Fibroblast of lung (primary cell): ENCODE results near the gene PCDH9. TPM values are rescaled to one million over a fixed set of nuclear protein-coding genes. Genes with fewer than 3 reads are reported as not detected.

Experiments used
- DNase-seq, 2 donors: peaks; one replicate each; pipeline versions ENCODE4 v3.0.0 to v3.0.0-alpha.2; 2010; ENCODE audit warnings: low read depth in 2 of 2
- H2AFZ ChIP-seq: 2 replicates; pipeline ENCODE4 v1.5.1; 2012; ENCODE audit warnings: low read length, control low read depth, inconsistent platforms
- H3K27ac ChIP-seq: 2 replicates; pipeline ENCODE4 v1.5.1; 2011; ENCODE audit warnings: low read length, control low read depth; ENCODE audit not compliant: insufficient read depth
- H3K27me3 ChIP-seq: 2 replicates; pipeline ENCODE4 v1.5.1; 2011; ENCODE audit warnings: mild to moderate bottlenecking, low read length; ENCODE audit not compliant: control insufficient read depth, insufficient read depth
- H3K36me3 ChIP-seq: 2 replicates; pipeline ENCODE4 v1.5.1; 2011; ENCODE audit warnings: low read length; ENCODE audit not compliant: control insufficient read depth, insufficient read depth
- H3K4me1 ChIP-seq: 2 replicates; pipeline ENCODE4 v1.5.1; 2011; ENCODE audit warnings: low read length; ENCODE audit not compliant: control insufficient read depth, insufficient read depth; ENCODE audit errors: extremely low read depth
- H3K4me2 ChIP-seq: 2 replicates; pipeline ENCODE4 v1.5.1; 2011; ENCODE audit warnings: low read length, control low read depth; ENCODE audit not compliant: insufficient read depth; ENCODE audit errors: extremely low read depth
- H3K4me3 ChIP-seq, 4 experiments: fragments of 200-600 bp in 1 of 4; sonication (generic) in 1 of 4; replicated peaks in 1 of 4; 2 replicates each; pipeline ENCODE4 v1.5.1; 2011 to 2016; ENCODE audit warnings: low read length in 4 of 4, low read depth in 3 of 4, mild to moderate bottlenecking in 3 of 4, control low read depth in 2 of 4, inconsistent platforms in 1 of 4, mixed read lengths in 1 of 4; ENCODE audit not compliant: insufficient read depth in 1 of 4; ENCODE audit errors: control extremely low read depth in 1 of 4
- H3K79me2 ChIP-seq: 2 replicates; pipeline ENCODE4 v1.5.1; 2012; ENCODE audit warnings: mild to moderate bottlenecking, low read length, inconsistent platforms; ENCODE audit not compliant: control insufficient read depth, insufficient read depth
- H3K9ac ChIP-seq: 2 replicates; pipeline ENCODE4 v1.5.1; 2011; ENCODE audit warnings: mild to moderate bottlenecking, low read length, control low read depth; ENCODE audit not compliant: insufficient read depth
- H3K9me3 ChIP-seq: 2 replicates; pipeline ENCODE4 v1.5.1; 2012; ENCODE audit warnings: low read depth, low read length; ENCODE audit not compliant: control insufficient read depth, insufficient read depth
- H4K20me1 ChIP-seq: 2 replicates; pipeline ENCODE4 v1.5.1; 2011; ENCODE audit warnings: low read length; ENCODE audit not compliant: control insufficient read depth, insufficient read depth; ENCODE audit errors: extremely low read depth
- CTCF ChIP-seq, 2 donors: IDR thresholded peaks in 1 of 2; conservative IDR thresholded peaks in 1 of 2; 1 replicate in 1 of 2; 2 replicates in 1 of 2; pipeline ENCODE4 v1.5.1; 2011 to 2012; ENCODE audit warnings: low read length in 2 of 2, control low read depth in 1 of 2, inconsistent platforms in 1 of 2, low read depth in 1 of 2, mild to moderate bottlenecking in 1 of 2
- EZH2 ChIP-seq: IDR thresholded peaks from 2 replicates; pipeline ENCODE4 v1.5.1; 2012; ENCODE audit warnings: low read length, control low read depth, mild to moderate bottlenecking; ENCODE audit errors: missing control alignments
- polyA plus RNA-seq, 2 donors: library from polyadenylated mRNA; depleted of rRNA in 1 of 2; stranded (reverse) in 1 of 2; unstranded in 1 of 2; fragments of >200 nt; gene quantifications; 2 replicates each; pipeline ENCODE4 v1.2.1, GENCODE V29; 2011 to 2012; ENCODE audit warnings: missing spikeins in 1 of 2
- total RNA-seq: library from RNA; depleted of rRNA; stranded (reverse); fragments of >200 nt; gene quantifications from 2 replicates; pipeline ENCODE4 v1.2.1, GENCODE V29; 2014

The PCDH9 gene
- total and polyA plus RNA-seq, 2 donors (not counting 1 experiment from before 2014, with no cell fraction given) = 0.50 to 0.67 TPM

GRCh38 chr13:67015976-67016600 is 214.0 kb downstream of the PCDH9 start:
- H3K27ac ChIP-seq = no peak overlapping the region
- TF ChIP-seq CTCF (conservative IDR thresholded peaks at IDR 0.05 in 1 of 2, IDR thresholded peaks at IDR 0.05 in 1 of 2; ENCODE audit: low read depth in 1 of 2, low read length in 2 of 2) (no peak), EZH2 (no peak)
- no peaks in the 10 kb centered on the region for H4K20me1 ChIP-seq
- no peaks in the 10 kb centered on the region for H3K79me2 ChIP-seq
- H3K9me3 ChIP-seq = no peaks in the 10 kb centered on the region
- no peak overlapping the region for H3K4me3 ChIP-seq
- no peaks in the 10 kb centered on the region for H3K4me1 ChIP-seq
- no peak for DNase-seq
- no peak overlapping the region for H3K4me2 ChIP-seq
- no peak overlapping the region for H2AFZ ChIP-seq
- H3K9ac ChIP-seq = no peak overlapping the region
- no peaks in the 10 kb centered on the region for H3K36me3 ChIP-seq
- no peaks in the 10 kb centered on the region for H3K27me3 ChIP-seq

GRCh38 chr13:67014399-67014798 is 215.7 kb downstream of the PCDH9 start:
- no peaks in the 10 kb centered on the region for H4K20me1 ChIP-seq
- no peak overlapping the region for H2AFZ ChIP-seq
- TF ChIP-seq CTCF (conservative IDR thresholded peaks at IDR 0.05 in 1 of 2, IDR thresholded peaks at IDR 0.05 in 1 of 2; ENCODE audit: low read depth in 1 of 2, low read length in 2 of 2) (no peak), EZH2 (no peak)
- no peak overlapping the region for H3K9ac ChIP-seq
- no peaks in the 10 kb centered on the region for H3K36me3 ChIP-seq
- no peak overlapping the region for H3K4me3 ChIP-seq
- H3K4me1 ChIP-seq = no peaks in the 10 kb centered on the region
- no peak overlapping the region for H3K27ac ChIP-seq
- no peaks in the 10 kb centered on the region for H3K9me3 ChIP-seq
- no peak for DNase-seq
- H3K79me2 ChIP-seq = no peaks in the 10 kb centered on the region
- no peak overlapping the region for H3K4me2 ChIP-seq
- no peaks in the 10 kb centered on the region for H3K27me3 ChIP-seq

GRCh38 chr13:67013709-67014108 is 216.4 kb downstream of the PCDH9 start:
- Histone ChIP-seq H3K27ac (no peak overlapping the region), H3K4me1 (no peaks in the 10 kb centered on the region), H3K9ac (no peak overlapping the region), H3K36me3 (no peaks in the 10 kb centered on the region), H3K4me2 (no peak overlapping the region), H3K4me3 (no peak overlapping the region), H3K27me3 (no peaks in the 10 kb centered on the region), H4K20me1 (no peaks in the 10 kb centered on the region), H2AFZ (no peak overlapping the region), H3K79me2 (no peaks in the 10 kb centered on the region), H3K9me3 (no peaks in the 10 kb centered on the region)
- no peak for TF ChIP-seq EZH2
- no peak for TF ChIP-seq CTCF (conservative IDR thresholded peaks at IDR 0.05 in 1 of 2, IDR thresholded peaks at IDR 0.05 in 1 of 2; ENCODE audit: low read depth in 1 of 2, low read length in 2 of 2)
- DNase-seq = no peak
